Caco-2 (cell line): ENCODE data around the gene OST4. TPM values are rescaled to one million over a fixed set of nuclear protein-coding genes. Genes with fewer than 3 reads are reported as not detected.
A peak's percentile ranks its signal among the peaks of the same experiment; 100 is the strongest.

Experiments
- BruUV-seq: library from RNA; stranded (reverse); fragments of 400-500 nt; replicated peaks from 2 replicates; lab custom pipeline; 2021; lab: Mats Ljungman, UMichigan
- CTCF ChIA-PET: fragments of 300-600 bp; sonication (Branson Sonifier 250); formaldehyde crosslinking; loops from one replicate; lab custom pipeline; 2022; ENCODE audit warnings: antibody characterized with exemption; lab: Charles Lee
- POLR2A ChIA-PET: fragments of 300-600 bp; sonication (Branson Sonifier 250); formaldehyde crosslinking; loops from one replicate; lab custom pipeline; 2022; ENCODE audit warnings: antibody characterized with exemption; lab: Charles Lee
- DNase-seq, 2 experiments: peaks; one replicate each; pipeline versions ENCODE4 v3.0.0 to v3.0.0-alpha.2; 2020 to 2022
- H3K27me3 ChIP-seq: replicated peaks from 2 replicates; pipeline ENCODE4 v1.6.0; 2011; ENCODE audit warnings: low read length; ENCODE audit not compliant: control insufficient read depth, insufficient read depth
- H3K36me3 ChIP-seq: 2 replicates; pipeline ENCODE4 v1.5.1; 2011; ENCODE audit warnings: low read length; ENCODE audit not compliant: control insufficient read depth, insufficient read depth
- H3K4me1 ChIP-seq: fragments of 250-450 bp; sonication (Bioruptor Pico); 2 replicates; pipeline ENCODE4 v1.5.1; 2020; ENCODE audit warnings: mild to moderate bottlenecking
- H3K4me3 ChIP-seq: 2 replicates; pipeline ENCODE4 v1.5.1; 2011; ENCODE audit warnings: low read depth, mild to moderate bottlenecking, control low read depth, low read length
- H3K9me3 ChIP-seq: fragments of 250-450 bp; sonication (Bioruptor Pico); 2 replicates; pipeline ENCODE4 v1.5.1; 2020; ENCODE audit warnings: mild to moderate bottlenecking, moderate library complexity
- H3K27ac Mint-ChIP-seq: one replicate; pipeline ENCODE4 v1.8.0; 2022; ENCODE audit warnings: mixed read lengths; ENCODE audit not compliant: unreplicated experiment
- H3K27me3 Mint-ChIP-seq: one replicate; pipeline ENCODE4 v1.8.0; 2022; ENCODE audit warnings: mixed read lengths; ENCODE audit not compliant: insufficient read depth, unreplicated experiment
- H3K36me3 Mint-ChIP-seq: one replicate; pipeline ENCODE4 v1.8.0; 2022; ENCODE audit warnings: mild to moderate bottlenecking, mixed read lengths; ENCODE audit not compliant: insufficient read depth, unreplicated experiment
- H3K4me1 Mint-ChIP-seq: one replicate; pipeline ENCODE4 v1.8.0; 2022; ENCODE audit warnings: low read depth, mixed read lengths; ENCODE audit not compliant: unreplicated experiment
- H3K4me3 Mint-ChIP-seq: one replicate; pipeline ENCODE4 v1.8.0; 2022; ENCODE audit warnings: mild to moderate bottlenecking, moderate library complexity, mixed read lengths; ENCODE audit not compliant: unreplicated experiment
- H3K9me3 Mint-ChIP-seq: one replicate; pipeline ENCODE4 v1.8.0; 2022; ENCODE audit warnings: mixed read lengths; ENCODE audit not compliant: unreplicated experiment
- intact Hi-C: fragments of 100-400 bp; cut with micrococcal nuclease; formaldehyde crosslinking; loops from one replicate; pipeline ENCODE4 v1.10.0; 2022; ENCODE audit not compliant: unreplicated experiment
- total RNA-seq: library from RNA; stranded (reverse); gene quantifications from 2 replicates; pipeline ENCODE4 v1.2.3, GENCODE V29; 2022
- TF ChIP-seq, protein P1 (sequence below), 2 experiments: fragments of 200-600 bp in 1 of 2; IDR thresholded peaks; 1 replicate in 1 of 2; 2 replicates in 1 of 2; pipeline versions ENCODE4 v1.5.1 to v1.8.0; 2011 to 2022; ENCODE audit warnings: antibody characterized with exemption in 1 of 2, control low read depth in 1 of 2, inconsistent platforms in 1 of 2, low read depth in 1 of 2, low read length in 1 of 2, mild to moderate bottlenecking in 1 of 2, moderate library complexity in 1 of 2; ENCODE audit not compliant: insufficient read depth in 1 of 2, severe bottlenecking in 1 of 2, unreplicated experiment in 1 of 2

Gene OST4
- total RNA-seq, 1 experiment from 2014 or later: 237 TPM

DNA sequence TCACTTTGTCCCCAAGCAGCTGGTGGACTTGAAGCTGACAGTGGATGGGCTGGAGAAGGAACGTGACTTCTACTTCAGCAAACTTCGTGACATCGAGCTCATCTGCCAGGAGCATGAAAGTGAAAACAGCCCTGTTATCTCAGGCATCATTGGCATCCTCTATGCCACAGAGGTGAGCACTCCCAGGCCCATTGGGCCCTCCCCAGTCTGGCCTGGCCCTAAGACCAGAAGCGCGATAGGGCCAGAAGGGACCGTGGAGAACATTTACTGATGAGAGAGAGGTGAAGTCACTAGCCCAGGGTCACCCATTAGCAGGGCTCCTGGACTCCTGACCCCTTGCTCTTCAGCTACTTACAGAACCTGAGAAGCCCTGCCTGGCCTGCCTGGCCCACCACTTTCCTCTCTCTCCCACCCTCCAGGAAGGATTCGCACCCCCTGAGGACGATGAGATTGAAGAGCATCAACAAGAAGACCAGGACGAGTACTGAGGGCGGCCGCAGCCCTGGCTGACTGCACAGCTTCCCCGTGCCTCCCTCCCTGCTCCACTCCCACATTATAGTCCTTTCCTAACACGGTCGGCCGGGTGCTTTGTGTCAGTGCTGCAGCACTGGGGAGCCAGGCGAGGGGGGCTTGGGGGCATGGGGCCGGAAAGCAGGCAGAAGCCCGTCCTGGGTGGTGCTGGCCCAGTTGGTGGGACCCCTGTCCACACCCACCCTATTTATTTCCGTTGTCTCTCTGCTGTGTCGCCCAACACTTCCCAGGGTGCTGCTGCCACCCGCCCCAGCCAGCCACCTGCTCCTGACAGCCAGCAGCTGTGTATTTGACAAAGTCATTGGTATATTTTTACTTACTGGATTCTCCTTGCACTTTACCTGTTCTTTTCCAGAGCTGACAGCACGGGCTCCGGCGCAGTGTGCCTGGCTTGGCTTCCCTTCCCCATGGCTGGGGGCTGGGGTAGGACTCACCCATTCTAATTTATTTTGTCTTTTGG lies 45.3 kb downstream of the OST4 start:
- intact Hi-C loops: no loop called here
- POLR2A ChIA-PET: no interaction called here
- H3K27me3 ChIP-seq: no peaks in the 10 kb centered on the region

DNA sequence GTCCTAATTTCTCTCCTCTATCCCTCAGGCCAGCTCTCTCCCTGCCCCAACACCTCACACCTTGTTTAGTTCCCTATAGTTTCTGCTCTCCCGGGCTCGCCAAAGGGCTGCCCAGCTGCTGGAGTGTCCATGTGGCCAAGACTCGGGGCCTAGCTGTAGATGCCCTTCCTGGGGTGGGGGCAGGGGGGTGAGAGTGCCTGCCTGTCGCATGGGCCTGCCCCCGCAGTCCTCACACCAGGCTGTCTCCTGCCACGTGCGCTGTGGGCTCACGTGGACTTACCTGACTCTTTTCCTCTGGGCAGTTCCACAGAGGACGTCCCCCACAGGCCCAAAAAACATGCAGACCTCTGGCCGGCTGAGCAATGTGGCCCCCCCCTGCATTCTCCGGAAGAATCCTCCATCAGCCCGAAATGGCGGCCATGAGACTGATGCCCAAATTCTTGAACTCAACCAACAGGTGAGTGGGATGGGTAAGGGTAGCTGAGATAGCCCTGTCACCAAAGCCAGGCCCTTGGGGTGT lies 46.1 kb downstream of the OST4 start:
- intact Hi-C loops: no loop called here
- ChIA-PET POLR2A (no interaction called here), CTCF (interaction anchor here (1.1 to 1.7 kb wide), 3 partner anchors 60 to 64 kb away, joined by 4 to 10 read pairs (median 4); no protein-coding TSS in a partner anchor)
- Histone ChIP-seq H3K4me3 (no peak overlapping the region), H3K4me1 (peaks cover 30% of the 10 kb centered on the region), H3K36me3 (no peaks in the 10 kb centered on the region), H3K9me3 (no peaks in the 10 kb centered on the region), H3K27me3 (no peaks in the 10 kb centered on the region)
- Mint-ChIP-seq H3K36me3 (peaks cover 10% of the 10 kb centered on the region), H3K4me1 (peaks cover 18% of the 10 kb centered on the region), H3K4me3 (no peak overlapping the region), H3K27ac (no peak overlapping the region), H3K27me3 (no peaks in the 10 kb centered on the region), H3K9me3 (no peaks in the 10 kb centered on the region)
- TF ChIP-seq, protein P1, sequence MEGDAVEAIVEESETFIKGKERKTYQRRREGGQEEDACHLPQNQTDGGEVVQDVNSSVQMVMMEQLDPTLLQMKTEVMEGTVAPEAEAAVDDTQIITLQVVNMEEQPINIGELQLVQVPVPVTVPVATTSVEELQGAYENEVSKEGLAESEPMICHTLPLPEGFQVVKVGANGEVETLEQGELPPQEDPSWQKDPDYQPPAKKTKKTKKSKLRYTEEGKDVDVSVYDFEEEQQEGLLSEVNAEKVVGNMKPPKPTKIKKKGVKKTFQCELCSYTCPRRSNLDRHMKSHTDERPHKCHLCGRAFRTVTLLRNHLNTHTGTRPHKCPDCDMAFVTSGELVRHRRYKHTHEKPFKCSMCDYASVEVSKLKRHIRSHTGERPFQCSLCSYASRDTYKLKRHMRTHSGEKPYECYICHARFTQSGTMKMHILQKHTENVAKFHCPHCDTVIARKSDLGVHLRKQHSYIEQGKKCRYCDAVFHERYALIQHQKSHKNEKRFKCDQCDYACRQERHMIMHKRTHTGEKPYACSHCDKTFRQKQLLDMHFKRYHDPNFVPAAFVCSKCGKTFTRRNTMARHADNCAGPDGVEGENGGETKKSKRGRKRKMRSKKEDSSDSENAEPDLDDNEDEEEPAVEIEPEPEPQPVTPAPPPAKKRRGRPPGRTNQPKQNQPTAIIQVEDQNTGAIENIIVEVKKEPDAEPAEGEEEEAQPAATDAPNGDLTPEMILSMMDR (IDR thresholded peaks at IDR 0.05; ENCODE audit: insufficient read depth in 1 of 2, low read depth in 1 of 2, low read length in 1 of 2, severe bottlenecking in 1 of 2, unreplicated experiment in 1 of 2): no peak
- DNase-seq: no peak
- BruUV-seq: no TSS peak

More for the DNA sequence above, 45.3 kb downstream of the OST4 start:
- TF ChIP-seq, protein P1 (IDR thresholded peaks at IDR 0.05; ENCODE audit: insufficient read depth in 1 of 2, low read depth in 1 of 2, low read length in 1 of 2, severe bottlenecking in 1 of 2, unreplicated experiment in 1 of 2): no peak
- BruUV-seq: no TSS peak
- no peaks in the 10 kb centered on the region for H3K9me3 Mint-ChIP-seq
- H3K4me3 ChIP-seq: no peak overlapping the region
- H3K36me3 ChIP-seq: no peaks in the 10 kb centered on the region
- peaks cover 22% of the 10 kb centered on the region for H3K4me1 ChIP-seq
- H3K27ac Mint-ChIP-seq: no peak overlapping the region
- peak in 1 of 2 experiments; percentile 3 for DNase-seq
- peaks cover 10% of the 10 kb centered on the region for H3K36me3 Mint-ChIP-seq
- peaks cover 10% of the 10 kb centered on the region for H3K4me1 Mint-ChIP-seq
- no peak overlapping the region for H3K4me3 Mint-ChIP-seq
- no peaks in the 10 kb centered on the region for H3K9me3 ChIP-seq
- no peaks in the 10 kb centered on the region for H3K27me3 Mint-ChIP-seq
- CTCF ChIA-PET: interaction anchor here (1.0 to 1.1 kb wide), 3 partner anchors 9 to 180 kb away, joined by 3 to 4 read pairs (median 3); no protein-coding TSS in a partner anchor

DNA sequence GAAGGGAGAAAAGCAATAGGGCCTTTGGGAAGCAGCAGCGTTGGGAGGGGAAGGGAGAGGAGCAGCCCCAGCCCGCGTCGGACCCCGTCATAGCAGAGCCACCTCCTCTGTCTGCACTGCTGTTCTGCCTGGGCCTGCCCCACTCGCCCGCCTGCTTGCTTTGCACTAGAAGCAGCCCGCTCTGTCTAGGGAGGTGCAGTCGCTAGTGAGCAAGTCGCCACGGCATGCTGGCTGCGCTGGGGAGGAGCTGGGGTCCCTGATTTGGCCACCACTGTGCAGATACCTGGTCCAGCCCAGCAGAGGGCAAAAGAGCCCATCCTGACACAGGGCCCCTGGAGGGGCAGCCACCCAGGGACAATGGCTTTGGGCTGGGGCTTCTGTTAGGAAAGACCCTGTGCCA lies 46.6 kb downstream of the OST4 start:
- TF ChIP-seq, protein P1 (IDR thresholded peaks at IDR 0.05; ENCODE audit: insufficient read depth in 1 of 2, low read depth in 1 of 2, low read length in 1 of 2, severe bottlenecking in 1 of 2, unreplicated experiment in 1 of 2): peak in 1 of 2 experiments; percentile 3
- BruUV-seq: no TSS peak
- H3K36me3 ChIP-seq: no peaks in the 10 kb centered on the region
- no peaks in the 10 kb centered on the region for H3K9me3 Mint-ChIP-seq
- peaks cover 34% of the 10 kb centered on the region for H3K4me1 ChIP-seq
- H3K27ac Mint-ChIP-seq: no peak overlapping the region
- no peak overlapping the region for H3K4me3 Mint-ChIP-seq
- H3K4me3 ChIP-seq: no peak overlapping the region
- H3K27me3 Mint-ChIP-seq: no peaks in the 10 kb centered on the region
- ChIA-PET POLR2A (no interaction called here), CTCF (interaction anchor here (1.6 to 1.7 kb wide), 2 partner anchors 61 to 63 kb away, joined by 4 to 10 read pairs; no protein-coding TSS in a partner anchor)
- no peaks in the 10 kb centered on the region for H3K27me3 ChIP-seq
- H3K4me1 Mint-ChIP-seq: peaks cover 23% of the 10 kb centered on the region
- DNase-seq: no peak
- peaks cover 10% of the 10 kb centered on the region for H3K36me3 Mint-ChIP-seq
- no peaks in the 10 kb centered on the region for H3K9me3 ChIP-seq
- intact Hi-C loops: no loop called here
